Spleen (tissue), 7 donors: ENCODE data around the gene PNPO.

Source experiments
- CTCF ChIP-seq, 11 experiments: fragments of 200-600 bp in 7 of 11; fragments of 450-650 bp in 4 of 11; sonication (generic) in 4 of 11; IDR thresholded peaks in 8 of 11; conservative IDR thresholded peaks in 3 of 11; 1 replicate in 7 of 11; 2 replicates in 4 of 11; pipeline versions ENCODE4 v1.4.0 to v1.8.0; 2016 to 2021; ENCODE audit warnings: antibody characterized with exemption in 11 of 11, inconsistent platforms in 4 of 11, mild to moderate bottlenecking in 1 of 11
- POLR2A ChIP-seq, 3 donors: fragments of 450-650 bp; IDR thresholded peaks; one replicate each; pipeline ENCODE4 v1.5.1; 2017; ENCODE audit warnings: antibody characterized with exemption in 3 of 3, mild to moderate bottlenecking in 1 of 3
- donor health status: DM: no; HTN: no; CAD: no; lungs with moderate emphysema.
- donor health status: DM: no; HTN: no; CAD: no.
- donor health status: DM: no; HTN: no; CAD: no.

- TF ChIP-seq CTCF (IDR thresholded peaks at IDR 0.05 in 8 of 11, conservative IDR thresholded peaks at IDR 0.05 in 3 of 11) (no peak), POLR2A (IDR thresholded peaks at IDR 0.05) (no peak)
Measured at GRCh38 chr17:47953909-47954308, 12.5 kb downstream of the PNPO start.
